HepG2 (cell line): Measurements from ENCODE around the gene CDH23. TPM values are rescaled to one million over a fixed set of nuclear protein-coding genes. Genes with fewer than 3 reads are reported as not detected.

Experiments used
- ATAC-seq: fragments of 200-7000 bp; cut with Tn5 transposase; 3 replicates; pipeline ENCODE4 v1.9.1; 2020; ENCODE audit warnings: mild to moderate bottlenecking, moderate library complexity
- BruUV-seq: library from RNA; stranded (reverse); fragments of 400-500 nt; replicated peaks from 2 replicates; lab custom pipeline; 2021; lab: Mats Ljungman, UMichigan
- CTCF ChIA-PET: fragments of 300-600 bp; formaldehyde crosslinking; extraction: SDS; loops from one replicate; lab custom pipeline; 2021; ENCODE audit warnings: low total read pairs, inconsistent platforms, low intra/inter-chr PET ratio; lab: Yijun Ruan, JAX
- POLR2A ChIA-PET: fragments of 350-600 bp; sonication (Branson Sonifier 250); formaldehyde crosslinking; loops from one replicate; lab custom pipeline; 2020; ENCODE audit warnings: antibody characterized with exemption, inconsistent platforms; lab: Yijun Ruan, JAX
- DNase-seq: peaks from one replicate; pipeline ENCODE4 v3.0.0-alpha.2; 2015; ENCODE audit warnings: low spot score
- FAIRE-seq: peaks from 3 replicates; lab custom pipeline; 2011; peaks lifted over from hg19 to GRCh38; lab: Jason Lieb, UNC
- H2AFZ ChIP-seq: one replicate; pipeline ENCODE4 v1.6.1; 2011; ENCODE audit warnings: low read length, inconsistent platforms
- H3K27ac ChIP-seq: fragments of 300-600 bp; 3 replicates; pipeline ENCODE4 v1.8.0; 2011; ENCODE audit warnings: mixed run types, mild to moderate bottlenecking, mixed read lengths, low read length, inconsistent platforms; ENCODE audit not compliant: insufficient read depth; ENCODE audit errors: extremely low read length
- H3K27me3 ChIP-seq, 2 experiments: fragments of 200-600 bp in 1 of 2; 2 replicates in 1 of 2; 3 replicates in 1 of 2; pipeline versions ENCODE4 v1.6.0 to v1.8.0; 2011; ENCODE audit warnings: low read length in 2 of 2, mild to moderate bottlenecking in 2 of 2, moderate library complexity in 2 of 2, inconsistent platforms in 1 of 2; ENCODE audit not compliant: insufficient read depth in 2 of 2, control insufficient read depth in 1 of 2
- H3K36me3 ChIP-seq, 2 experiments: fragments of 200-600 bp in 1 of 2; replicated peaks in 1 of 2; 2 replicates in 1 of 2; 3 replicates in 1 of 2; pipeline versions ENCODE4 v1.5.1 to v1.8.0; 2011; ENCODE audit warnings: low read length in 2 of 2, inconsistent platforms in 1 of 2; ENCODE audit not compliant: insufficient read depth in 2 of 2, control insufficient read depth in 1 of 2
- H3K4me1 ChIP-seq: 2 replicates; pipeline ENCODE4 v1.5.1; 2012; ENCODE audit warnings: low read length, inconsistent platforms; ENCODE audit not compliant: insufficient read depth
- H3K4me2 ChIP-seq: 2 replicates; pipeline ENCODE4 v1.6.0; 2011; ENCODE audit warnings: low read depth, low read length, inconsistent platforms
- H3K4me3 ChIP-seq, 3 experiments: fragments of 200-600 bp in 1 of 3; sonication (generic), shearing (Covaris generic) in 1 of 3; replicated peaks in 1 of 3; 2 replicates each; pipeline ENCODE4 v1.5.1; 2011 to 2016; ENCODE audit warnings: low read length in 3 of 3, inconsistent platforms in 2 of 3, low read depth in 2 of 3, mild to moderate bottlenecking in 2 of 3, control low read depth in 1 of 3, mixed read lengths in 1 of 3; ENCODE audit not compliant: insufficient read depth in 1 of 3
- H3K79me2 ChIP-seq: one replicate; pipeline ENCODE4 v1.6.1; 2011; ENCODE audit warnings: low read length, inconsistent platforms; ENCODE audit not compliant: insufficient read depth
- H3K9ac ChIP-seq: 2 replicates; pipeline ENCODE4 v1.6.0; 2011; ENCODE audit warnings: mild to moderate bottlenecking, low read depth, low read length, inconsistent platforms; ENCODE audit not compliant: insufficient read depth
- H3K9me3 ChIP-seq: 2 replicates; pipeline ENCODE4 v1.5.1; 2012; ENCODE audit warnings: mild to moderate bottlenecking, low read length
- H4K20me1 ChIP-seq: 2 replicates; pipeline ENCODE4 v1.6.0; 2011; ENCODE audit warnings: inconsistent platforms, mild to moderate bottlenecking, low read length, moderate library complexity; ENCODE audit not compliant: insufficient read depth
- CHD4 ChIP-seq: fragments of 200-600 bp; sonication (generic); IDR thresholded peaks from 2 replicates; pipeline ENCODE4 v1.7.0; 2017; ENCODE audit warnings: mild to moderate bottlenecking, low read length, borderline replicate concordance
- EHMT2 ChIP-seq: fragments of 200-600 bp; sonication (generic); IDR thresholded peaks from 2 replicates; pipeline ENCODE4 v1.7.0; 2017; ENCODE audit warnings: antibody characterized with exemption, low read depth, low read length, borderline replicate concordance
- HOXA7 ChIP-seq: sonication (generic); formaldehyde crosslinking; IDR thresholded peaks from 2 replicates; pipeline ENCODE4 v1.8.1; 2022; ENCODE audit warnings: mild to moderate bottlenecking, missing genetic modification reagents, moderate library complexity
- KMT2A ChIP-seq: sonication (generic); formaldehyde crosslinking; IDR thresholded peaks from 2 replicates; pipeline ENCODE4 v1.4.0; 2020; ENCODE audit warnings: missing genetic modification reagents
- MAFF ChIP-seq: IDR thresholded peaks from 2 replicates; pipeline ENCODE4 v1.6.1; 2011; ENCODE audit warnings: low read depth, low read length, improper control_type of control experiment
- RAD51 ChIP-seq: fragments of 450-650 bp; IDR thresholded peaks from 2 replicates; pipeline ENCODE4 v1.6.1; 2016; ENCODE audit warnings: borderline replicate concordance
- SAP130 ChIP-seq: IDR thresholded peaks from 2 replicates; pipeline ENCODE4 v1.6.1; 2016; ENCODE audit warnings: low read depth
- WGBS: methylation state at CpG from one replicate; pipeline ENCODE4 v1.1.6; 2017; ENCODE audit warnings: low lambda C conversion rate; 5-methylcytosine and 5-hydroxymethylcytosine counted together
- in situ Hi-C: cut with HindIII; loops from 2 replicates; pipeline ENCODE4 v1.10.0; 2017; ENCODE audit warnings: low pct_unique_long_range_greater_than_20kb; ENCODE audit not compliant: extremely low pct_ligation_motif_present
- intact Hi-C: fragments of 100-400 bp; cut with micrococcal nuclease; formaldehyde crosslinking; loops from one replicate; pipeline ENCODE4 v1.10.0; 2022; ENCODE audit not compliant: unreplicated experiment
- polyA plus RNA-seq, 8 experiments: library from polyadenylated mRNA; depleted of rRNA in 3 of 8; stranded (reverse) in 7 of 8; unstranded in 1 of 8; fragments of >200 nt; fragmentation: Illumina TruSeq in 4 of 8; extraction: Trizol in 4 of 8; gene quantifications; 2 replicates each; pipeline versions ENCODE4 v1.2.1 to v1.2.3, GENCODE V29; 2011 to 2016; ENCODE audit warnings: low read depth in 4 of 8, missing spikeins in 1 of 8, mixed read lengths in 1 of 8; ENCODE audit not compliant: insufficient read depth in 1 of 8
- total RNA-seq, 5 experiments: library from RNA; depleted of rRNA; stranded (reverse); fragments of >200 nt; fragmentation: Illumina TruSeq; extraction: Trizol; gene quantifications; 2 replicates each; pipeline ENCODE4 v1.2.3, GENCODE V29; 2016; ENCODE audit warnings: low read depth in 1 of 5

The CDH23 gene
- total and polyA plus RNA-seq, 2 of the 13 experiments (the other 11 are each of a cell fraction or from before 2014, with no cell fraction given), result 0.13 TPM; not detected in 1

DNA sequence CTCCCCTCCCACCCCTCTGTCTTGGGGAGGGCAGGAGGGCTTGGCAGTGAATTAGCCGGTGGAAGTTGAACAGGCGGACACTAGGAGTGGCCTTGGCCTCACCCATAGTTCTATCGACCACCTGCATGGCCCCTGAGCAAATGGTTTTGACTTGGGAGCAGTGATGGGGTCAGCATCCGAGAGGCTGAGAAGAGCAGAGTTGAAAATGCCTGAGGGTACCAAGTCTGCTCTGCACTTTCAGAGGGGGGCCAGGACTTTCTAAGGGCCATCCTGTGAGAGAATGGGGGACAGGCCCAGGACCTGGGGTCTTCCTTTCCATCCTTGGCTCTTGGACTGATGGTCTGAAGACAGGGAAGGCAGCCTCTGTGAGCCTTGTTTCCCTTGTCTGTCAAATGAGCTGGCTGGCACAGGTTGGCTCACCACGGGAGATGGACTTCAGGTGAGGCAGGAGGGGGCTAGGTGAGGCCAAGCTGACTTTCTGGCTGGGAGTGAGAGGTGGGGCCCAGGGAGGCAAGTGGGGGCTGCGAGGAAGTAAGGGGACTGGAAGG, 29.4 kb downstream of the CDH23 start:
- Histone ChIP-seq H3K27ac (no peak overlapping the region), H3K36me3 (no peaks in the 10 kb centered on the region), H3K9me3 (no peaks in the 10 kb centered on the region), H3K79me2 (no peaks in the 10 kb centered on the region), H3K27me3 (peaks cover 0 to 9% of the 10 kb centered on the region in 2 experiments; a peak in 2 of 5 replicates), H3K4me3 (no peak overlapping the region), H3K4me2 (no peak overlapping the region), H3K9ac (no peak overlapping the region), H3K4me1 (no peaks in the 10 kb centered on the region), H2AFZ (no peak overlapping the region), H4K20me1 (no peaks in the 10 kb centered on the region)
- no peak for FAIRE-seq
- 3% methylated on average over 5 of the region's 6 CpGs for WGBS
- TF ChIP-seq RAD51, result no peak
- TF ChIP-seq KMT2A, result no peak
- no peak for TF ChIP-seq CHD4
- TF ChIP-seq SAP130 (CRISPR knock-in tag), result no peak
- TF ChIP-seq HOXA7 (CRISPR knock-in tag), result no peak
- no TSS peak for BruUV-seq
- no peak for DNase-seq
- no peak for ATAC-seq
- in situ Hi-C loops (no loop called here), intact Hi-C loops (no loop called here)
- POLR2A ChIA-PET, result no interaction called here
- CTCF ChIA-PET, result no interaction called here

DNA sequence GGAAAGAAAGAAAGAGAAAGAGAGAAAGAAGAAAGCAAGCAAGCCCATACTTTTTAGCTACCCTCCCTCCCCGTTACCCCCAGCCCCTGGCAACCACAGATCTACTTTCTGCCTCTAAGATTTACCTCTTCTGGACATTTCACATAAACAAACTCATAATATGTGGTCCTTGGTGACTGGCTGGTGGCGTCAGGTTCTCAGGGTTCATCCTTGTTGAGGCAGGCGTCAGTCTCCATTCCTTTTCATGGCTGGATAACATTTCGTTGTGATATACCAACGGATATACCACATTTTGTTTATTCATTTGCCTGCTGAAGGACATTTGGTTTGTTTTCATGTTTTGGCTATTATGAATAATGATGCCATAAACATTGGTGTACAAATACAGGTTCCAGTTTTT, 30.5 kb downstream of the CDH23 start:
- 12% methylated on average over 5 of the region's 5 CpGs for WGBS
- H2AFZ ChIP-seq, result no peak overlapping the region
- DNase-seq (no peak), FAIRE-seq (no peak), ATAC-seq (no peak)
- no peak overlapping the region for H3K4me3 ChIP-seq
- in situ Hi-C loops, result no loop called here
- H4K20me1 ChIP-seq, result no peaks in the 10 kb centered on the region
- POLR2A ChIA-PET, result no interaction called here
- no peak overlapping the region for H3K4me2 ChIP-seq
- H3K79me2 ChIP-seq, result no peaks in the 10 kb centered on the region
- no peaks in the 10 kb centered on the region for H3K9me3 ChIP-seq
- no peak overlapping the region for H3K9ac ChIP-seq
- no peaks in the 10 kb centered on the region for H3K36me3 ChIP-seq
- TF ChIP-seq EHMT2 (no peak), MAFF (no peak)
- CTCF ChIA-PET, result no interaction called here
- BruUV-seq, result no TSS peak
- peaks cover 0 to 15% of the 10 kb centered on the region in 2 experiments; a peak in 3 of 5 replicates for H3K27me3 ChIP-seq
- no peaks in the 10 kb centered on the region for H3K4me1 ChIP-seq
- no peak overlapping the region for H3K27ac ChIP-seq
- intact Hi-C loops, result no loop called here
